GM18508 (cell line): ENCODE measurements around the gene NPW.

Experiments
- ATAC-seq: cut with Tn5 transposase; IDR thresholded peaks from one replicate; pipeline ENCODE4 v1.9.1; 2021; ENCODE audit warnings: moderate number of reproducible peaks; ENCODE audit not compliant: insufficient read depth, unreplicated experiment

Gene NPW

GRCh38 chr16:2044541-2044940, 25.0 kb downstream of the NPW start:
- no peak for ATAC-seq

DNA sequence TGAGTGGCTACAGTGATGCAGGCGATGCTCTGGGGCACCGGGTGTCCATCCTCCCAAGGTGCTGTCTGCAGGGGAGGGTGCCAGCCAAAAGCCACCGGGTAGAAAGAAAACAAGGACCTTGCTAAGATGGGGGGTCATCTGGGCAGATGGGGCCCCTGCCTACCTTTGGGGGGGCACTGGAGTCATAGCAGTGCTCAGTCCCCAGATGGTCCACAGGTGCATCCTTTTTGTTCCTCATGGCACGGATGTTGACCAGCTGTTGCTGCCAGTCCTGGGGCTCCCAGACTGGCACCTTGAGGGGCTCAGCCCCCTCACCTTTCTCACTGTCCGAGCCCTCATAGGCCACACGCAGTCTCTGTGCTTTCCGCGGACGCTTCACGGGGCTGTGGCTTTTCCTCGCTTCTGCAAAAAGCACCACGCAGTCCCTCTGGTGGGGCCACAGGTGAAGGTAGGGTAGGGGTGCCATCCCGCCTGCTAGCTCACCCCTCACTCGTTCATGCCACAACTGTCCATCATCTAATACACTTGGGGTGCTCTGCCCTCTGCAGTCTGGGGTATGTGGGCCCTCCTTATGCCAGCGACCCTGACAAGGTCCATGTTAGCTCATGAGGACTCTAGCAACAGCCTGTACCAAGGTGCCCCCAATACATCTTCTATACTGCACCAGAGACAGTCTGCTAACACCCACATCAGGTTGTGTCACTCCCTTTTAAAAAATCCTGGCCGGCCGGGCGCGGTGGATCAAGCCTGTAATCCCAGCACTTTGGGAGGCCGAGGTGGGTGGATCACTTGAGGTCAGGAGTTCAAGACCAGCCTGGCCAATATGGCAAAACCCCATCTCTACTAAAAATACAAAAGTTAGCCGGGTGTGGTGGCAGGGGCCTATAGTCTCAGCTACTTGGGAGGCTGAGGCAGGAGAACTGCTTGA, 26.6 kb downstream of the NPW start:
- no peak for ATAC-seq

- ATAC-seq, result no peak
Measured at GRCh38 chr16:2046893-2047329, 27.3 kb downstream of the NPW start.

DNA sequence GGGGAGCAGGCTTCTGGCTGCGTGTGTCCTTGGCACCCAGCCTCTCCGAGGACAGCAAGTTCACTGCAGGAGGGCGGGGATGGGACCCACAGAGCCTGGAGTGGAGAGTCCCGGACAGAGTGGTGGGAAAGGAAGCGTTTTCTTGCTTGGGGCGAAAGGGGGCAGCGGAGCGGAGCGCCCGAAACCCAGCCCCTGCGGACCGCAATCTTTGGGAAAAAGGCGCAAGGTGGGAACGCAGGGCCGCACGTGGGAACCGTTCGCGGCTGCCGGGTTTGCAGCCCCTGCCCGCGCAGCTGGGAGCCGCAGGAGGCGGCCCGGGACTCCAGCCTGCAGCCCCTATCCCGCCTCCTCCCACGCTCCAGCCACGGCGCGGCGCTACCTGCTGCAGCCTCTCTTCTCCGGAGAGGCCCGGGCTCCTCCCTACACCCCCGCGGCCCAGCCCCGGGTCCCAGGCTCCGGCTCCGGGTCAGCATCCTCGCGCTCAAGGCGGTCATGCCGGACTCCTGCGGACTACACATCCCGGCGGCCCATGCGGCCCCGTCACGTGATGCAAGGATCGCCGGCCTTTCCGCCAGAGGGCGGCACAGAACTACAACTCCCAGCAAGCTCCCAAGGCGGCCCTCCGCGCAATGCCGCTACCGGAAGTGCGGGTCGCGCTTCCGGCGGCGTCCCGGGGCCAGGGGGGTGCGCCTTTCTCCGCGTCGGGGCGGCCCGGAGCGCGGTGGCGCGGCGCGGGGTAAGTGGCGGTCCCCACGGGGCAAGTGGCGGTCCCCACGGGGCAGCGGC, 27.9 kb downstream of the NPW start, which contains the start of the genes NTHL1 and TSC2:
TSS of gene NTHL1 (minus strand) at position 505 of the 786 bp plus-strand sequence. CDS start at position 494, 11 bp downstream.
TSS of gene TSC2 (plus strand) at position 656 of the 786 bp plus-strand sequence. CDS start 631 bp downstream, outside the sequence.
- ATAC-seq, result peak; percentile 81

GRCh38 chr16:2048116-2048543, 28.5 kb downstream of the NPW start:
- no peak for ATAC-seq

DNA sequence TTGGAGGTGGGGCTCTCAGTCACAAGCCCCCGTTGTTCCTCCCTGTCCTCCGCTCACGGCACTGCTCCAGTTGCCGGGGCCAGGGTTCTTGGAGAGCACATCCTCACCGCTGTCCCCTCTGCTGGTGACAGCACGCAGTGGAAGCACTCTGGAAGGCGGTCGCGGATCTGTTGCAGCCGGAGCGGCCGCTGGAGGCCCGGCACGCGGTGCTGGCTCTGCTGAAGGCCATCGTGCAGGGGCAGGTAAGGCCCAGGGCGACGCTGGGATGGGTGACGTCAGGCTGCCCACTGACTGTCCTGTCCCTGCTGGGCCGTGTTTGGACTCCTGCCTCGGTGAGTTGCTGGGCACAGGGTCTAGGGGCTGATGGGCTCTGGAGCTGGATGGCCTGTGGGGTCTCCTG, 33.6 kb downstream of the NPW start:
- ATAC-seq, result no peak

- ATAC-seq, result no peak
Measured at GRCh38 chr16:2053897-2054296, 34.3 kb downstream of the NPW start.

DNA sequence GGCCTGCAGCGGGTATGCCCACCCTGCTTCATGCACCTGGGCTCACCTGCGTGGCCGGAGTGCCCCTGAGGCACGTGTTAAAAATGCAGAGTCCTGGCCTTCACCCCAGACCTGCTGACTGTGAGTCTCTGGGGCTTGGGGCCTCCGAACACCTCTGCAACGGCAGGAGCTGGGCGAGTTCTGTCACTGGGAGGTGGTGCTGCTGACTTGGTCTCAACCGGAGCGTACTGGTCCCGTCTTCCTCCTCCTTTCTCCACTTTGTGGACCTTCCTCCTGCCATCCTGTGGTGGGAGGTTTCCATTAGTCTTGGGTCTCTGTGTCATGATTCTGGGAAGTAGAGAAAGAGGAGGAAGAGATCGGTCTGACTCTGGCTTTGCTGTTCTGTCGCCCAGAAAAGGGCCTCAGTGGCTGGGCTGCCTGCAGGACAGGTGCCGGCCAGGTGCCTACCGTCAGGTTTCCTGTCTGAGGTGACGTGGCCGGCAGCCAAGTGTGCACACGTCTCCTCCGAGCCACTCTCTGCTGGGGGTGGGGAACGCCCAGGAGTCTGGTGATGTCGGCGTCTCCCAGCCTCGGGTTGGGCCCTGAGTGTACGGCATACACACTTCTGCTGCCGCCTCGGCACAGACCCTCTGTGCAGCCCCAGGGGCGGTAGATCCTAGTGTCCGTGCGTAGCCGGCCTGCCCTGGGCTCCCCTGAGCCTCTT, 35.1 kb downstream of the NPW start:
- no peak for ATAC-seq

DNA sequence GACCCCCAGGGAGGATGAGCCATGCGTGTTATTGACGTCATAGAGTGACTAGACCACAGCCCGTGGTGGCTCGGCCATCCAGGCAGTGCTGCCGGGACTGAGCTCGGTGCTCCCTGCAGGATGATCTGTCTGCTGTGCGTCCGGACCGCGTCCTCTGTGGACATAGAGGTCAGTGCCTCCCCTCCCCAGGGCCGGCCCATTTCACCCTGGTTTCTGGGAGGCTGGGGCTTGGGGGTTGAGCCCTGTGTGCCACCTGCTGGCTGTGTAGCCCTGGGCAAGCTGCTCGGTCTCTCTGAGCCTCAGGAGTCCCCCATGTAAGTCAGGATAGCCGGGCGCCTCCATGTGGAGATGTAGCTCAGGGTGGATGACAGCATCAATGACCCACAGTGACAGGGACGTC, 36.5 kb downstream of the NPW start:
- no peak for ATAC-seq

GRCh38 chr16:2056681-2057407, 37.3 kb downstream of the NPW start:
- no peak for ATAC-seq

- ATAC-seq, result no peak
Measured at GRCh38 chr16:2057438-2057837, 37.9 kb downstream of the NPW start.

DNA sequence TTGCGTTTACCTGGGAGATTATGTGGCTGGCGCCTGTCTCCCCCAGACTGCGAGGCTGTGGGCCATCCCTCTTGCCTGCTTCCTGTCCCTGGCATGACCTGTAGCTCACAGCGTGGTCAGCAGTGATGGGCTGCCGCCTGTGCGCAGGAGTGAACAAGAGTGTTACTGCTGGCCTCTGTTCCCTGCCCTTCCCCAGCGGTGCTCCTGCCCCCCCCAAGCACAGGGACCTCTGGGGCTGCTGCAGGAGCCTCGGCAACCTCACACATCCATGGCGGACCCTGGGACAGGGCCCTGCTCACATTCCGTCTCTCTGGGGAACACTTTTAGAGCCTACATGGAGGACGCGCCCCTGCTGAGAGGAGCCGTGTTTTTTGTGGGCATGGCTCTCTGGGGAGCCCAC, 38.8 kb downstream of the NPW start:
- no peak for ATAC-seq

GRCh38 chr16:2058872-2059271, 39.3 kb downstream of the NPW start:
- no peak for ATAC-seq

DNA sequence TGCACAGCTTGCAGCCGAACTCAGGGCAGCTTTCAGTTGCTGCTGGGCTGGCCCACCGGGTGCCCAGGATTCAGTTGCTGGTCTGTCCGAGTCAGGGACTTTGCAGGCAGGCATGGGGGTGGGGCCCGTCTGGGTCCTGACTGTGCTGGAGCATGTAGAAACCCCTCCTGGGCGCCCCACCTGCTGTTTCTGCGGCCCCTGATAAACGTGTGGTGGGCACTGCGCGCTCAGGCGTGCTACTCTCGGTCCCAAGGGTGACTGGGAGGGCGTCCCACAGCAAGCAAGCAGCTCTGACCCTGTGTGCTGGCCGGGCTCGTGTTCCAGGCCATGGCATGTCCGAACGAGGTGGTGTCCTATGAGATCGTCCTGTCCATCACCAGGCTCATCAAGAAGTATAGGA, 40.8 kb downstream of the NPW start:
- no peak for ATAC-seq

GRCh38 chr16:2061023-2061422, 41.4 kb downstream of the NPW start:
- ATAC-seq, result no peak

GRCh38 chr16:2061526-2061925, 41.9 kb downstream of the NPW start:
- ATAC-seq, result no peak

GRCh38 chr16:2062801-2063200, 43.2 kb downstream of the NPW start:
- ATAC-seq, result no peak

GRCh38 chr16:2063861-2064260, 44.3 kb downstream of the NPW start:
- no peak for ATAC-seq

- no peak for ATAC-seq
Measured at GRCh38 chr16:2064368-2064945, 44.9 kb downstream of the NPW start.
